Erythroblast (primary cell): ENCODE measurements around the gene UBR3.

Experiments
- GATA1 ChIP-seq: IDR thresholded peaks from 2 replicates; pipeline ENCODE4 v1.6.1; 2011; ENCODE audit warnings: low read depth, mild to moderate bottlenecking, control low read depth, low read length, moderate library complexity
- POLR2A ChIP-seq: IDR thresholded peaks from 2 replicates; pipeline ENCODE4 v1.6.1; 2011; ENCODE audit warnings: mild to moderate bottlenecking, low read length

GRCh38 chr2:169928463-169928864 is 101.2 kb downstream of the UBR3 start:
- no peak for TF ChIP-seq POLR2A
- no peak for TF ChIP-seq GATA1
